Panc1 (cell line): ENCODE results near the gene PAMR1. TPM values are rescaled to one million over a fixed set of nuclear protein-coding genes. Genes with fewer than 3 reads are reported as not detected.

Source experiments
- ATAC-seq: fragments of 200-7000 bp; cut with Tn5 transposase; 2 replicates; pipeline ENCODE4 v1.9.1; 2020; ENCODE audit warnings: mild to moderate bottlenecking, moderate library complexity
- BruUV-seq: library from RNA; stranded (reverse); fragments of 400-500 nt; replicated peaks from 2 replicates; lab custom pipeline; 2021; lab: Mats Ljungman, UMichigan
- CTCF ChIA-PET: fragments of 300-600 bp; sonication (Branson Sonifier 250); formaldehyde crosslinking; loops from one replicate; lab custom pipeline; 2022; ENCODE audit warnings: antibody characterized with exemption; lab: Charles Lee
- POLR2A ChIA-PET: fragments of 300-600 bp; sonication (Branson Sonifier 250); formaldehyde crosslinking; loops from one replicate; lab custom pipeline; 2022; ENCODE audit warnings: antibody characterized with exemption; lab: Charles Lee
- DNase-seq: peaks from one replicate; pipeline ENCODE4 v3.0.0-alpha.2; 2010; ENCODE audit warnings: low read depth, low spot score
- H3K27ac ChIP-seq: 2 replicates; pipeline ENCODE4 v1.5.1; 2011; ENCODE audit warnings: mild to moderate bottlenecking, low read length, inconsistent platforms
- H3K27me3 ChIP-seq: fragments of 200-500 bp; sonication (Bioruptor generic); 2 replicates; pipeline ENCODE4 v1.6.0; 2014; ENCODE audit warnings: low read length, inconsistent platforms; ENCODE audit not compliant: control insufficient read depth, insufficient read depth
- H3K36me3 ChIP-seq: fragments of 200-500 bp; sonication (Bioruptor generic); 2 replicates; pipeline ENCODE4 v1.5.1; 2014; ENCODE audit warnings: inconsistent platforms, mild to moderate bottlenecking, low read length, moderate library complexity; ENCODE audit not compliant: control insufficient read depth, insufficient read depth
- H3K4me1 ChIP-seq: 2 replicates; pipeline ENCODE4 v1.5.1; 2011; ENCODE audit warnings: inconsistent platforms, mild to moderate bottlenecking, low read length, moderate library complexity; ENCODE audit not compliant: control insufficient read depth, insufficient read depth
- H3K4me3 ChIP-seq, 2 experiments: 2 replicates each; pipeline ENCODE4 v1.5.1; 2011 to 2012; ENCODE audit warnings: low read depth in 2 of 2, low read length in 2 of 2, mild to moderate bottlenecking in 2 of 2, inconsistent platforms in 1 of 2, moderate library complexity in 1 of 2
- H3K9me3 ChIP-seq: fragments of 200-500 bp; sonication (Bioruptor generic); 2 replicates; pipeline ENCODE4 v1.5.1; 2014; ENCODE audit warnings: low read depth, mild to moderate bottlenecking, inconsistent platforms, low read length, moderate library complexity; ENCODE audit not compliant: control insufficient read depth, insufficient read depth
- CTCF ChIP-seq: fragments of 450-650 bp; IDR thresholded peaks from 2 replicates; pipeline ENCODE4 v1.5.1; 2017; ENCODE audit warnings: mild to moderate bottlenecking
- POLR2AphosphoS5 ChIP-seq: IDR thresholded peaks from 2 replicates; pipeline ENCODE4 v1.6.1; 2012; ENCODE audit warnings: mild to moderate bottlenecking, low read depth, low read length, moderate library complexity
- REST ChIP-seq, 2 experiments: IDR thresholded peaks; 2 replicates each; pipeline ENCODE4 v1.6.1; 2011 to 2012; ENCODE audit warnings: low read depth in 2 of 2, control low read depth in 1 of 2, low read length in 1 of 2, mild to moderate bottlenecking in 1 of 2, moderate library complexity in 1 of 2; ENCODE audit not compliant: insufficient read depth in 1 of 2
- SIN3A ChIP-seq: IDR thresholded peaks from 2 replicates; pipeline ENCODE4 v1.6.1; 2012; ENCODE audit warnings: low read depth, mild to moderate bottlenecking, low read length, moderate library complexity, borderline replicate concordance; ENCODE audit not compliant: insufficient read depth
- TCF7L2 ChIP-seq: IDR thresholded peaks from 2 replicates; pipeline ENCODE4 v1.6.1; 2011; ENCODE audit warnings: mild to moderate bottlenecking, low read depth, low read length, inconsistent platforms
- in situ Hi-C: cut with HindIII; loops from 2 replicates; pipeline ENCODE4 v1.10.0; 2016; ENCODE audit warnings: low sequenced_read_pairs, low pct_unique_long_range_greater_than_20kb
- intact Hi-C: fragments of 100-400 bp; cut with micrococcal nuclease; formaldehyde crosslinking; loops from one replicate; pipeline ENCODE4 v1.10.0; 2022; ENCODE audit not compliant: unreplicated experiment
- total RNA-seq: library from RNA; stranded (reverse); gene quantifications from one replicate; pipeline ENCODE4 v1.2.1, GENCODE V29; 2021; ENCODE audit not compliant: unreplicated experiment

Gene PAMR1
- total RNA-seq, 1 experiment from 2014 or later = 0.13 TPM

GRCh38 chr11:35459489-35459888 is 65.9 kb downstream of the PAMR1 start:
- no peak overlapping the region for H3K27ac ChIP-seq
- ATAC-seq = no peak
- no peak for DNase-seq
- BruUV-seq = no TSS peak
- CTCF ChIA-PET = no interaction called here
- H3K9me3 ChIP-seq = no peaks in the 10 kb centered on the region
- intact Hi-C loops (no loop called here), in situ Hi-C loops (no loop called here)
- H3K36me3 ChIP-seq = no peaks in the 10 kb centered on the region
- POLR2A ChIA-PET = interaction anchor here (0.7 kb wide), 1 partner anchor 1097 kb away, joined by 4 read pairs; no protein-coding TSS in a partner anchor
- TF ChIP-seq POLR2AphosphoS5 (no peak), CTCF (no peak), TCF7L2 (no peak), SIN3A (no peak), REST (IDR thresholded peaks at IDR 0.05; ENCODE audit: insufficient read depth in 1 of 2, low read depth in 2 of 2, low read length in 1 of 2) (no peak)
- H3K4me1 ChIP-seq = no peaks in the 10 kb centered on the region
- H3K27me3 ChIP-seq = peaks cover 36% of the 10 kb centered on the region
- H3K4me3 ChIP-seq = no peak overlapping the region

- DNase-seq (no peak), ATAC-seq (no peak)
- no peak overlapping the region for H3K27ac ChIP-seq
- H3K27me3 ChIP-seq = peaks cover 34% of the 10 kb centered on the region
- in situ Hi-C loops (no loop called here), intact Hi-C loops (no loop called here)
- CTCF ChIA-PET = no interaction called here
- H3K9me3 ChIP-seq = no peaks in the 10 kb centered on the region
- TF ChIP-seq CTCF (no peak), SIN3A (no peak), TCF7L2 (no peak), POLR2AphosphoS5 (no peak), REST (IDR thresholded peaks at IDR 0.05; ENCODE audit: insufficient read depth in 1 of 2, low read depth in 2 of 2, low read length in 1 of 2) (no peak)
- no peak overlapping the region for H3K4me3 ChIP-seq
- H3K4me1 ChIP-seq = no peaks in the 10 kb centered on the region
- POLR2A ChIA-PET = no interaction called here
- BruUV-seq = no TSS peak
- H3K36me3 ChIP-seq = no peaks in the 10 kb centered on the region
Measured at GRCh38 chr11:35458846-35459245, 66.6 kb downstream of the PAMR1 start.
